PC-9 (cell line): ENCODE data around the gene ANKRD11. TPM values are rescaled to one million over a fixed set of nuclear protein-coding genes. Genes with fewer than 3 reads are reported as not detected.

ENCODE experiments used
- BruUV-seq: library from RNA; stranded (reverse); fragments of 400-500 nt; replicated peaks from 2 replicates; lab custom pipeline; 2021; lab: Mats Ljungman, UMichigan
- CTCF ChIA-PET: fragments of 300-600 bp; sonication (Branson Sonifier 250); formaldehyde crosslinking; loops from one replicate; lab custom pipeline; 2022; ENCODE audit warnings: antibody characterized with exemption; lab: Charles Lee
- POLR2A ChIA-PET: fragments of 300-600 bp; sonication (Branson Sonifier 250); formaldehyde crosslinking; loops from one replicate; lab custom pipeline; 2022; ENCODE audit warnings: antibody characterized with exemption; ENCODE audit not compliant: unreplicated experiment; lab: Charles Lee
- DNase-seq, 2 experiments: peaks; one replicate each; pipeline versions ENCODE4 v3.0.0 to v3.0.0-alpha.2; 2015 to 2022; ENCODE audit warnings: mixed read lengths in 1 of 2
- H2AFZ ChIP-seq: fragments of 200-600 bp; sonication (generic); 2 replicates; pipeline ENCODE4 v1.8.1; 2017; ENCODE audit warnings: antibody characterized with exemption
- H3F3A ChIP-seq: fragments of 200-600 bp; sonication (generic); 2 replicates; pipeline ENCODE4 v1.8.1; 2017; ENCODE audit warnings: antibody characterized with exemption, mild to moderate bottlenecking, low read depth; ENCODE audit not compliant: insufficient read depth
- H3K27ac ChIP-seq: fragments of 200-600 bp; sonication (generic); 2 replicates; pipeline ENCODE4 v1.6.1; 2016; ENCODE audit warnings: mixed run types
- H3K27me3 ChIP-seq: fragments of 200-600 bp; sonication (generic); 2 replicates; pipeline ENCODE4 v1.6.1; 2016; ENCODE audit warnings: low read depth, mixed run types; ENCODE audit not compliant: insufficient read depth
- H3K36me3 ChIP-seq: fragments of 200-600 bp; sonication (generic); 2 replicates; pipeline ENCODE4 v1.6.1; 2016; ENCODE audit warnings: low read depth, mixed run types
- H3K4me1 ChIP-seq: fragments of 200-600 bp; sonication (generic); replicated peaks from 2 replicates; pipeline ENCODE4 v1.6.1; 2016; ENCODE audit warnings: mixed run types; ENCODE audit not compliant: insufficient read depth
- H3K4me2 ChIP-seq: fragments of 200-600 bp; sonication (generic); 2 replicates; pipeline ENCODE4 v1.6.1; 2017; ENCODE audit warnings: mixed run types
- H3K4me3 ChIP-seq: fragments of 200-600 bp; sonication (generic); 2 replicates; pipeline ENCODE4 v1.6.1; 2016; ENCODE audit warnings: mixed run types
- H3K79me2 ChIP-seq: fragments of 200-600 bp; sonication (generic); 2 replicates; pipeline ENCODE4 v1.6.1; 2017; ENCODE audit warnings: low read depth, mixed run types
- H3K9me2 ChIP-seq: fragments of 200-600 bp; sonication (generic); 2 replicates; pipeline ENCODE4 v1.8.1; 2017; ENCODE audit warnings: mild to moderate bottlenecking; ENCODE audit not compliant: insufficient read depth
- H3K9me3 ChIP-seq: fragments of 200-600 bp; sonication (generic); 2 replicates; pipeline ENCODE4 v1.8.1; 2016; ENCODE audit warnings: low read depth; ENCODE audit not compliant: insufficient read depth
- H4K20me1 ChIP-seq: fragments of 200-600 bp; sonication (generic); 2 replicates; pipeline ENCODE4 v1.8.1; 2017; ENCODE audit not compliant: insufficient read depth
- CTCF ChIP-seq: fragments of 200-600 bp; sonication (generic); conservative IDR thresholded peaks from 2 replicates; pipeline ENCODE4 v1.6.1; 2017; ENCODE audit warnings: mixed run types, antibody characterized with exemption, mild to moderate bottlenecking, moderate library complexity
- EZH2 ChIP-seq: fragments of 200-600 bp; sonication (generic); IDR thresholded peaks from 2 replicates; pipeline ENCODE4 v1.8.0; 2017; ENCODE audit warnings: antibody characterized with exemption, low read depth
- intact Hi-C: fragments of 100-400 bp; cut with micrococcal nuclease; formaldehyde crosslinking; loops from one replicate; pipeline ENCODE4 v1.10.0; 2022; ENCODE audit not compliant: unreplicated experiment
- total RNA-seq: library from RNA; stranded (reverse); gene quantifications from 2 replicates; pipeline ENCODE4 v1.2.3, GENCODE V29; 2021

ANKRD11 gene
- total RNA-seq, 1 experiment from 2014 or later: 220 TPM

GRCh38 chr16:89426736-89427530 lies 63.4 kb downstream of the ANKRD11 start:
- CTCF ChIA-PET: no interaction called here
- no TSS peak for BruUV-seq
- Histone ChIP-seq H3K9me2 (no peaks in the 10 kb centered on the region), H3K79me2 (peaks cover 91% of the 10 kb centered on the region), H4K20me1 (peaks cover 84% of the 10 kb centered on the region), H3K9me3 (no peaks in the 10 kb centered on the region), H3F3A (peaks cover 60% of the 10 kb centered on the region), H3K4me3 (no peak overlapping the region), H3K27me3 (no peaks in the 10 kb centered on the region), H3K4me2 (no peak overlapping the region), H3K36me3 (no peaks in the 10 kb centered on the region), H2AFZ (no peak overlapping the region), H3K27ac (no peak overlapping the region), H3K4me1 (no peaks in the 10 kb centered on the region)
- TF ChIP-seq EZH2: no peak
- TF ChIP-seq CTCF: no peak
- DNase-seq: no peak
- intact Hi-C loops: no loop called here
- POLR2A ChIA-PET: no interaction called here

GRCh38 chr16:89425523-89425922 lies 64.8 kb downstream of the ANKRD11 start:
- CTCF ChIA-PET: no interaction called here
- intact Hi-C loops: no loop called here
- H3K4me3 ChIP-seq: no peak overlapping the region
- H3K79me2 ChIP-seq: peaks cover 86% of the 10 kb centered on the region
- H2AFZ ChIP-seq: no peak overlapping the region
- no peaks in the 10 kb centered on the region for H3K9me2 ChIP-seq
- no peaks in the 10 kb centered on the region for H3K36me3 ChIP-seq
- no peaks in the 10 kb centered on the region for H3K9me3 ChIP-seq
- TF ChIP-seq CTCF: no peak
- TF ChIP-seq EZH2: no peak
- no peak overlapping the region for H3K4me2 ChIP-seq
- POLR2A ChIA-PET: no interaction called here
- no peak for DNase-seq
- no peaks in the 10 kb centered on the region for H3K4me1 ChIP-seq
- H3K27ac ChIP-seq: no peak overlapping the region
- peaks cover 77% of the 10 kb centered on the region for H4K20me1 ChIP-seq
- H3F3A ChIP-seq: peaks cover 52% of the 10 kb centered on the region
- BruUV-seq: no TSS peak
- H3K27me3 ChIP-seq: no peaks in the 10 kb centered on the region

GRCh38 chr16:89423681-89424260 lies 66.6 kb downstream of the ANKRD11 start:
- CTCF ChIA-PET: no interaction called here
- Histone ChIP-seq H3K4me3 (no peak overlapping the region), H3K27me3 (no peaks in the 10 kb centered on the region), H3K79me2 (peaks cover 95% of the 10 kb centered on the region), H3K4me1 (no peaks in the 10 kb centered on the region), H3K4me2 (no peak overlapping the region), H3K27ac (no peak overlapping the region), H3F3A (peaks cover 62% of the 10 kb centered on the region), H3K9me2 (no peaks in the 10 kb centered on the region), H3K9me3 (no peaks in the 10 kb centered on the region), H2AFZ (no peak overlapping the region), H3K36me3 (peaks cover 8% of the 10 kb centered on the region; the same call in 1 of the 2 replicates), H4K20me1 (peaks cover 93% of the 10 kb centered on the region)
- DNase-seq: no peak
- intact Hi-C loops: no loop called here
- no TSS peak for BruUV-seq
- POLR2A ChIA-PET: no interaction called here
- TF ChIP-seq EZH2 (no peak), CTCF (no peak)
